Trophoblast cell (in vitro differentiated cells and primary cell): ENCODE measurements around the gene ATP5PO.
A peak's percentile ranks its signal among the peaks of the same experiment; 100 is the strongest.

ENCODE experiments used
- DNase-seq, 2 donors: peaks; one replicate each; pipeline ENCODE4 v3.0.0-alpha.2; 2016
- H2AFZ ChIP-seq: 2 replicates; pipeline ENCODE4 v1.6.1; 2013; ENCODE audit warnings: low read length, moderate library complexity, mild to moderate bottlenecking; ENCODE audit not compliant: insufficient read depth, poor library complexity
- H2AK5ac ChIP-seq: 2 replicates; pipeline ENCODE4 v1.6.1; 2013; ENCODE audit warnings: mild to moderate bottlenecking, low read length
- H2BK120ac ChIP-seq: 2 replicates; pipeline ENCODE4 v1.6.1; 2013; ENCODE audit warnings: low read length, mild to moderate bottlenecking, moderate library complexity; ENCODE audit not compliant: insufficient read depth, poor library complexity
- H2BK12ac ChIP-seq: 2 replicates; pipeline ENCODE4 v1.6.1; 2013; ENCODE audit warnings: mild to moderate bottlenecking, low read length, moderate library complexity
- H2BK5ac ChIP-seq: 2 replicates; pipeline ENCODE4 v1.6.1; 2013; ENCODE audit warnings: low read length, low read depth, moderate library complexity, mild to moderate bottlenecking; ENCODE audit not compliant: poor library complexity
- H3K14ac ChIP-seq: 2 replicates; pipeline ENCODE4 v1.6.1; 2013; ENCODE audit warnings: mild to moderate bottlenecking, low read length
- H3K18ac ChIP-seq: 2 replicates; pipeline ENCODE4 v1.6.1; 2013; ENCODE audit warnings: mild to moderate bottlenecking, low read length
- H3K23ac ChIP-seq: 2 replicates; pipeline ENCODE4 v1.6.1; 2013; ENCODE audit warnings: low read length
- H3K27ac ChIP-seq: 2 replicates; pipeline ENCODE4 v1.5.1; 2013; ENCODE audit warnings: low read depth, mild to moderate bottlenecking, inconsistent platforms, low read length, moderate library complexity
- H3K27me3 ChIP-seq: 2 replicates; pipeline ENCODE4 v1.6.1; 2013; ENCODE audit warnings: inconsistent platforms, mild to moderate bottlenecking, low read length, moderate library complexity; ENCODE audit not compliant: insufficient read depth
- H3K36me3 ChIP-seq, 2 experiments: 1 replicate in 1 of 2; 2 replicates in 1 of 2; pipeline ENCODE4 v1.6.1; 2013; ENCODE audit warnings: low read length in 2 of 2, mild to moderate bottlenecking in 2 of 2, moderate library complexity in 1 of 2; ENCODE audit not compliant: insufficient read depth in 2 of 2, control insufficient read depth in 1 of 2
- H3K4ac ChIP-seq: 2 replicates; pipeline ENCODE4 v1.6.1; 2013; ENCODE audit warnings: low read depth, mild to moderate bottlenecking, low read length, moderate library complexity
- H3K4me1 ChIP-seq, 2 experiments: 1 replicate in 1 of 2; 2 replicates in 1 of 2; pipeline ENCODE4 v1.6.1; 2013; ENCODE audit warnings: low read length in 2 of 2, mild to moderate bottlenecking in 2 of 2, moderate library complexity in 1 of 2; ENCODE audit not compliant: insufficient read depth in 2 of 2, control insufficient read depth in 1 of 2
- H3K4me2 ChIP-seq: 2 replicates; pipeline ENCODE4 v1.6.1; 2013; ENCODE audit warnings: inconsistent platforms, mild to moderate bottlenecking, low read length, moderate library complexity
- H3K4me3 ChIP-seq: 2 replicates; pipeline ENCODE4 v1.5.1; 2013; ENCODE audit warnings: mild to moderate bottlenecking, low read depth, low read length, inconsistent platforms
- H3K79me1 ChIP-seq: one replicate; pipeline ENCODE4 v1.6.1; 2013; ENCODE audit warnings: low read length
- H3K79me2 ChIP-seq: 2 replicates; pipeline ENCODE4 v1.6.1; 2013; ENCODE audit warnings: low read length, mild to moderate bottlenecking; ENCODE audit not compliant: control insufficient read depth, insufficient read depth, poor library complexity
- H3K9ac ChIP-seq: 2 replicates; pipeline ENCODE4 v1.6.1; 2013; ENCODE audit warnings: mild to moderate bottlenecking, low read length
- H3K9me3 ChIP-seq: 2 replicates; pipeline ENCODE4 v1.6.1; 2013; ENCODE audit warnings: low read depth, mild to moderate bottlenecking, control low read depth, inconsistent platforms, low read length; ENCODE audit not compliant: insufficient read depth
- H4K12ac ChIP-seq: 2 replicates; pipeline ENCODE4 v1.6.1; 2013; ENCODE audit warnings: low read depth, mild to moderate bottlenecking, low read length, moderate library complexity
- H4K8ac ChIP-seq: 2 replicates; pipeline ENCODE4 v1.6.1; 2013; ENCODE audit warnings: low read depth, mild to moderate bottlenecking, low read length, moderate library complexity
- H4K91ac ChIP-seq: one replicate; pipeline ENCODE4 v1.6.1; 2013; ENCODE audit warnings: low read depth, mild to moderate bottlenecking, low read length, moderate library complexity
- WGBS: extraction: QIAGEN DNeasy Blood & Tissue Kit; methylation state at CpG from one replicate; pipeline ENCODE4 v1.1.7; 2013; ENCODE audit warnings: missing lambda C conversion rate; ENCODE audit not compliant: insufficient read length, insufficient coverage; ENCODE audit errors: extremely low coverage; 5-methylcytosine and 5-hydroxymethylcytosine counted together

Gene ATP5PO

GRCh38 chr21:33886321-33886720, 29.3 kb downstream of the ATP5PO start:
- Histone ChIP-seq H3K9ac (no peak overlapping the region), H3K4me3 (no peak overlapping the region), H3K79me2 (no peaks in the 10 kb centered on the region)

GRCh38 chr21:33885172-33885514, 30.5 kb downstream of the ATP5PO start:
- H4K8ac ChIP-seq: no peak overlapping the region
- H3K27ac ChIP-seq: no peak overlapping the region
- no peak overlapping the region for H4K12ac ChIP-seq
- no peak overlapping the region for H3K23ac ChIP-seq
- H3K18ac ChIP-seq: no peak overlapping the region
- no CpG with 5 or more reads among the region's 7 CpGs for WGBS
- H2BK5ac ChIP-seq: no peak overlapping the region
- no peak overlapping the region for H2BK120ac ChIP-seq
- H4K91ac ChIP-seq: no peak overlapping the region
- DNase-seq: no peak
- no peak overlapping the region for H3K14ac ChIP-seq
- H3K79me1 ChIP-seq: no peaks in the 10 kb centered on the region
- no peaks in the 10 kb centered on the region for H3K27me3 ChIP-seq
- no peaks in the 10 kb centered on the region for H3K36me3 ChIP-seq
- no peak overlapping the region for H3K9ac ChIP-seq
- H3K4me3 ChIP-seq: no peak overlapping the region
- no peak overlapping the region for H3K4ac ChIP-seq
- H3K79me2 ChIP-seq: no peaks in the 10 kb centered on the region
- no peak overlapping the region for H2BK12ac ChIP-seq
- no peak overlapping the region for H2AK5ac ChIP-seq
- no peak overlapping the region for H3K4me2 ChIP-seq
- H3K9me3 ChIP-seq: no peaks in the 10 kb centered on the region
- no peak overlapping the region for H2AFZ ChIP-seq
- no peaks in the 10 kb centered on the region for H3K4me1 ChIP-seq

More at GRCh38 chr21:33886321-33886720, 29.3 kb downstream of the ATP5PO start:
- Histone ChIP-seq H3K27ac (no peak overlapping the region), H2BK5ac (no peak overlapping the region), H3K9me3 (no peaks in the 10 kb centered on the region), H2BK120ac (no peak overlapping the region), H4K12ac (no peak overlapping the region), H3K4me1 (no peaks in the 10 kb centered on the region), H3K18ac (no peak overlapping the region), H2AK5ac (no peak overlapping the region), H4K8ac (no peak overlapping the region), H4K91ac (no peak overlapping the region), H2AFZ (no peak overlapping the region), H3K27me3 (no peaks in the 10 kb centered on the region), H3K36me3 (no peaks in the 10 kb centered on the region), H2BK12ac (no peak overlapping the region), H3K23ac (no peak overlapping the region), H3K79me1 (no peaks in the 10 kb centered on the region), H3K4me2 (no peak overlapping the region), H3K14ac (no peak overlapping the region), H3K4ac (no peak overlapping the region)
- no CpG with 5 or more reads among the region's 11 CpGs for WGBS
- DNase-seq: no peak

GRCh38 chr21:33884376-33885171, 31.0 kb downstream of the ATP5PO start:
- no peaks in the 10 kb centered on the region for H3K9me3 ChIP-seq
- no peak for DNase-seq
- no peaks in the 10 kb centered on the region for H3K4me1 ChIP-seq
- H2BK5ac ChIP-seq: no peak overlapping the region
- H3K9ac ChIP-seq: peak overlapping the region; percentile 38
- no peak overlapping the region for H3K27ac ChIP-seq
- H3K18ac ChIP-seq: no peak overlapping the region
- no peak overlapping the region for H3K4me2 ChIP-seq
- no peak overlapping the region for H2BK12ac ChIP-seq
- no peak overlapping the region for H4K91ac ChIP-seq
- H3K23ac ChIP-seq: no peak overlapping the region
- no CpG with 5 or more reads among the region's 20 CpGs for WGBS
- H2BK120ac ChIP-seq: no peak overlapping the region
- no peaks in the 10 kb centered on the region for H3K79me2 ChIP-seq
- no peak overlapping the region for H4K8ac ChIP-seq
- H3K79me1 ChIP-seq: no peaks in the 10 kb centered on the region
- H3K4ac ChIP-seq: no peak overlapping the region
- no peak overlapping the region for H2AFZ ChIP-seq
- no peak overlapping the region for H3K14ac ChIP-seq
- no peak overlapping the region for H2AK5ac ChIP-seq
- no peaks in the 10 kb centered on the region for H3K27me3 ChIP-seq
- H3K36me3 ChIP-seq: no peaks in the 10 kb centered on the region
- no peak overlapping the region for H3K4me3 ChIP-seq
- no peak overlapping the region for H4K12ac ChIP-seq

- Histone ChIP-seq H4K12ac (no peak overlapping the region), H2AFZ (no peak overlapping the region), H3K4me2 (no peak overlapping the region), H3K4me1 (no peaks in the 10 kb centered on the region), H4K8ac (no peak overlapping the region), H4K91ac (no peak overlapping the region), H3K18ac (no peak overlapping the region), H3K4me3 (no peak overlapping the region), H3K9me3 (no peaks in the 10 kb centered on the region), H3K27me3 (no peaks in the 10 kb centered on the region), H3K79me1 (no peaks in the 10 kb centered on the region), H2AK5ac (no peak overlapping the region), H2BK120ac (no peak overlapping the region), H3K14ac (no peak overlapping the region), H3K79me2 (no peaks in the 10 kb centered on the region), H3K9ac (no peak overlapping the region), H3K4ac (no peak overlapping the region), H3K23ac (no peak overlapping the region), H3K27ac (no peak overlapping the region), H2BK12ac (no peak overlapping the region), H2BK5ac (no peak overlapping the region), H3K36me3 (no peaks in the 10 kb centered on the region)
- no peak for DNase-seq
- no CpG with 5 or more reads among the region's 12 CpGs for WGBS
These were observed 32.5 kb downstream of the ATP5PO start for GRCh38 chr21:33883118-33883517.
